NOMO-1 (cell line): ENCODE data around the gene CLTB.

Experiments
- DNase-seq, 2 experiments: peaks; one replicate each; lab custom pipeline; 2025; ENCODE audit not compliant: unreplicated experiment in 2 of 2; lab: John Stamatoyannopoulos, UW

Gene CLTB

GRCh38 chr5:176359658-176360057 is 56.7 kb downstream of the CLTB start:
- DNase-seq = no peak

GRCh38 chr5:176356179-176356566 is 60.2 kb downstream of the CLTB start:
- no peak for DNase-seq

- DNase-seq = no peak
These were observed 60.8 kb downstream of the CLTB start for GRCh38 chr5:176355400-176356178.

GRCh38 chr5:176353533-176353932 is 62.8 kb downstream of the CLTB start:
- DNase-seq = no peak

- no peak for DNase-seq
These were observed 64.0 kb downstream of the CLTB start for GRCh38 chr5:176352116-176352878.

GRCh38 chr5:176350416-176350815 is 65.9 kb downstream of the CLTB start:
- no peak for DNase-seq

GRCh38 chr5:176342766-176343458 is 73.4 kb downstream of the CLTB start:
- no peak for DNase-seq
